ENCODE data around the gene FLII.

Gene FLII

DNA sequence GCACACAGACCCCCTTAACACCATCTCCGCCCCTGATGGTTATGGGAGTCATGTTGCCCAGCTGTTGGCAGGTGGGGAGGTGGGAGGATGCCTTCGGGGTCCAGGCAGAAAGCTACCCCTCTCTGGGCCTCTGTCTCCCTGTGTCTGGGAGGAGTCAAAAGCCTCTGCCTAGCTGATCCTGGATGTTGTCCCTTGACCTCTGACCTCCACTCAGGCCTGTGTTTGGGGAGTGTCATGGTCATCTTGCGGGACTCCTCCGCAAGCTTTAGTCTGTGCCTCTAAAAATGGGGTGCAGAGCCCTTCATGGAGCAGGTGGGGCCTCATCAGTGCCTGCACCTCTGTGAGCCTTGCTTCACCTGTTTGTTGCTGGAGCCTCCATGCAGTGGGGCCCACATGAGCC lies 29.3 kb downstream of the FLII start:
- TF ChIP-seq, protein P1, sequence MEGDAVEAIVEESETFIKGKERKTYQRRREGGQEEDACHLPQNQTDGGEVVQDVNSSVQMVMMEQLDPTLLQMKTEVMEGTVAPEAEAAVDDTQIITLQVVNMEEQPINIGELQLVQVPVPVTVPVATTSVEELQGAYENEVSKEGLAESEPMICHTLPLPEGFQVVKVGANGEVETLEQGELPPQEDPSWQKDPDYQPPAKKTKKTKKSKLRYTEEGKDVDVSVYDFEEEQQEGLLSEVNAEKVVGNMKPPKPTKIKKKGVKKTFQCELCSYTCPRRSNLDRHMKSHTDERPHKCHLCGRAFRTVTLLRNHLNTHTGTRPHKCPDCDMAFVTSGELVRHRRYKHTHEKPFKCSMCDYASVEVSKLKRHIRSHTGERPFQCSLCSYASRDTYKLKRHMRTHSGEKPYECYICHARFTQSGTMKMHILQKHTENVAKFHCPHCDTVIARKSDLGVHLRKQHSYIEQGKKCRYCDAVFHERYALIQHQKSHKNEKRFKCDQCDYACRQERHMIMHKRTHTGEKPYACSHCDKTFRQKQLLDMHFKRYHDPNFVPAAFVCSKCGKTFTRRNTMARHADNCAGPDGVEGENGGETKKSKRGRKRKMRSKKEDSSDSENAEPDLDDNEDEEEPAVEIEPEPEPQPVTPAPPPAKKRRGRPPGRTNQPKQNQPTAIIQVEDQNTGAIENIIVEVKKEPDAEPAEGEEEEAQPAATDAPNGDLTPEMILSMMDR (IDR thresholded peaks at IDR 0.05; ENCODE audit: control insufficient read depth, insufficient read depth, low read depth, low read length, missing control alignments), result no peak

DNA sequence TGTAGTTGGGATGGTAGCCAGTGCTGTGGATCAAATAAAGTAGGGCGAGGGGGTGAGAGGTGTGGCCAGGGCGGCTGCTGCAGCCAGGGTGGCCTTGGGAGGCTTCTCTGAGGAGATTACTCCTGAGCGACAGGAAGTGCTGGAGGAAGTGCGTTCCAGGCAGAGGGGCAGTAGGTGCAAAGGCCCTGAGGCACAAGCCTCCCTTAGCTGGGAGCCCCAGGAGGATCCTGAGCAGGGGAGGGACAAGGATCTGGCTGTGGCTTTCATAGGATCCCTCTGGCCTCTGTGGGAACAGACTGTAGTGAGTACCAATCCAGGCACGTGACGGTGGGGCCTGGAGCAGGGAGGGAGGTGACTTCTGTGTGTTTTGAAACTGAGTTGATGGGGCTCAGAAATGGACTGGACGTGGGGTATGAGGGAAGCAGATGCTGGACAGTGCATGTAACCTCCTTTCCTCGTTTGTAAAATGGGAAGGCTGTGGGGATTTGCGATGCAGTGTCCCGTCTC lies 30.3 kb downstream of the FLII start:
- no peak for DNase-seq (ENCODE audit: low read depth)
- H3K4me3 ChIP-seq (ENCODE audit: control insufficient read depth, low read depth, low read length), result no peak overlapping the region
- TF ChIP-seq, protein P1 (IDR thresholded peaks at IDR 0.05; ENCODE audit: control insufficient read depth, insufficient read depth, low read depth, low read length, missing control alignments), result no peak

More for the DNA sequence above, 29.3 kb downstream of the FLII start:
- no peak overlapping the region for H3K4me3 ChIP-seq (ENCODE audit: control insufficient read depth, low read depth, low read length)
- DNase-seq (ENCODE audit: low read depth), result no peak

DNA sequence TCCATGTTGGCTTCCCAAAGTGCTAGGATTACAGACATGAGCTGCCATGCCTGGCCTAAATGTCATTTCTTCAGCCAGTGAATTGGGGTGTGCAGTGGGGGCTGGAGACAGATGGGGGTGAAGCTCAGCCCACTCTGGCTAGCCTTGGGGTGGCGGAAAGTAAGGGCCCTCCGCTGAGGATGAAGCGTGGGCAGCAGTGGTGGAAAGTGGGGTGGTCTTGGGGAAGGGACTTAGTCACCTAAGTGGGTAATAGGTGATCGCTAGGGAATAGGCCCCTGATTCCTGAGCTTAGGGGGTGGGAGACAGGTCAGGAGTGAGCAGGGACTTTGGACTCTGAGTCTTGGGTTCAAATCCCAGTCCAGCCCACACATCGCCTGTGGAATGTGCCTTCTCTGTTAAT lies 30.9 kb downstream of the FLII start:
- no peak overlapping the region for H3K4me3 ChIP-seq (ENCODE audit: control insufficient read depth, low read depth, low read length)
- DNase-seq (ENCODE audit: low read depth), result no peak
- TF ChIP-seq, protein P1 (IDR thresholded peaks at IDR 0.05; ENCODE audit: control insufficient read depth, insufficient read depth, low read depth, low read length, missing control alignments), result no peak

DNA sequence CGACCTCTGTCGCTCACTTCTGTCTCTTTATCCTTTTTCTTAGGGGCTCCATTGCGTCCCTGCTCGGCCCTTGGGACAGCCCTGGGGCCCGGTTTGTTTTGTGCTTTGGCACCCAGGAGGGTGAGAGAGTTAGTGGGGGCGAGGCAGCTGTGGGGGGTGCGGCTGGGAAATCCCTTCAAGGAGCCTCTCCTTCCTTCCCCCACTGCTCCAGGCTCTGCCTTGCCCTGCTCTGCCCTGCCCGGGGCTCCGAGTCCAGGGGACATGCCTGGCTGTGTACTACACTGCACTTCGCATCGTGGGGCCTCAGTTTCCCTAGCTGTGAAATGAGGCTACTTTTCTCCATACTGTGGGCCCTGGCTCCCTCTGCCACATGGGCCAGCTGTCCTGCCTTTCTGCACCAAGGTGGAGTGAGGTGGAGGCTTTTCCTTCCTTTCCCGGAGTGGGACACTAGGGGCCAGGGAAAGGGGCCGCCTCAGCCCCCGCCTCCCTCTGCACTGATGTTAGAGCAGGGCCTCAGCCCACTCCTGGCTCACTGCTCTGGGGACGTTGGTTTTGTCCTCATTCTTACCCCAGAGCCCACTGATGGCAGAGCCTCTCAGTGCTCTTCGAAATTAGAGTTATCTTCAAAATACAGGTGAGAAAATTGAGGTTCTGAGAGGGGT lies 32.1 kb downstream of the FLII start:
- DNase-seq (ENCODE audit: low read depth), result no peak

DNA sequence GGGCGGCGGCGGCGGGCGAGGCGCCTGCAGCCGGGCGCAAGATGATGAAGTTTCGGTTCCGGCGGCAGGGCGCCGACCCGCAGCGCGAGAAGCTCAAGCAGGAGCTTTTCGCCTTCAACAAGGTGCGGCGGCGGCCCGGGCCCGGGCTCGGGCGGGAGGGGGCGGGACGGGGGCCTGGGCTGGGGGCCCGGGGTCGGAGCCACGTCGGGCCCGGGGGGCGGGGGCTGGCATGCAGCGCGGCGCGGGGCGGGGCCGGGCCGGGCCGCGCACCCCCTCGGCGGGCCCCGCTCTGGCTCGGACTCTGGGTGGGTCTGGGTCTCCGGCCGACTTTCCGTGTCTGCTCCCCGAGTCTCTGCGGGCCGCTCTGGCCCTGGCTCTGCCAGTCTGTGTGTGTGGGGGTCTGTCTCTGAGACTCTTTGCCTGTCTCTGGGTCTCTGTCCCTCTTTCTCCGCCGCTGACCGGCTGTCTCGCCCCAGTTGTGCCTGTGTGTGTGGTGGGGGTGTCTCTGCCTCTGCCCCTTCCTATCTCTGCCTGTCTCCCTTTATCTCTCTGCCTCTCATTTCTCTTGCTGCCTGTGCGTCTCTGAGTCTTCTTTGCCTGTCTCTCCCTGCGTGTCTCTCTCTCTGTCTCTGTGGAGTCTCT lies 32.8 kb downstream of the FLII start:
- TF ChIP-seq, protein P1 (IDR thresholded peaks at IDR 0.05; ENCODE audit: control insufficient read depth, insufficient read depth, low read depth, low read length, missing control alignments), result no peak
- H3K4me3 ChIP-seq (ENCODE audit: control insufficient read depth, low read depth, low read length), result peak overlapping the region; percentile 65
- DNase-seq (ENCODE audit: low read depth), result no peak

More for the DNA sequence above, 32.1 kb downstream of the FLII start:
- H3K4me3 ChIP-seq (ENCODE audit: control insufficient read depth, low read depth, low read length), result peak overlapping the region; percentile 65
- TF ChIP-seq, protein P1 (IDR thresholded peaks at IDR 0.05; ENCODE audit: control insufficient read depth, insufficient read depth, low read depth, low read length, missing control alignments), result no peak

DNA sequence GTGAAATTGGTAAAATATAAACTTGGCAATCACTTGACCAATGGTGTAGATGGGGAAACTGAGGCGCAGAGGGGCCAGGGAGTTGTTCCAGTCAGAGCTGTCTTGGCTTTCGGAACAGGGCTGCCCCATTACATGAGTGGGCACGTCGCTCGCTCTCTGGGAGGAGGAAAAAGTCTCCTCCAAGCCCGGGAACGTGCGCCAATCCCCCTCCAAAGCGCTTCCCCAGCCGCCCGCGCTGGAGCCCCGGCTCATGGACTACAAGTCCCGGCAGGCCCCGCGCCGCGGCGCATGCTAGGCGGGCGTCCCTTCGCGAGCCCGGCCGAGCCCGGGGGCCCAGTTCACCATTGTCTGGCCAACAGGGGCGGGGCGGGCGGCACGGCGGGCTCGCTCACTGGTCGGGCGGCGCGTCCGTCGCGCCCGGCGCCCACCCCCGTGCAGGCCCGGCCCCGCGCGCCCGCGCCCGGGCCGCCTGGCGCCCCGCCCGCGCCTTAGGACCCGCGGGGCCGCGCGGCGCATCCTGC lies 33.4 kb downstream of the FLII start, which contains the start of gene LLGL1:
LLGL1 (plus strand) TSS at position 515 of the 521 bp plus-strand sequence. CDS start 48 bp downstream, outside the sequence.
- TF ChIP-seq, protein P1 (IDR thresholded peaks at IDR 0.05; ENCODE audit: control insufficient read depth, insufficient read depth, low read depth, low read length, missing control alignments), result no peak
- H3K4me3 ChIP-seq (ENCODE audit: control insufficient read depth, low read depth, low read length), result peak within 1 kb of the TSS; percentile 65
- DNase-seq (ENCODE audit: low read depth), result peak; percentile 66

Data from AG09309 (cell line).